Adrenal gland (tissue), 5 donors: ENCODE data around the gene SUPT4H1.

Experiments
- POLR2A ChIP-seq, 2 donors: fragments of 450-650 bp; IDR thresholded peaks; one replicate each; pipeline ENCODE4 v1.6.1; 2017; ENCODE audit warnings: antibody characterized with exemption in 2 of 2, mild to moderate bottlenecking in 2 of 2, moderate library complexity in 1 of 2
- TF ChIP-seq, protein P1 (sequence below), 6 experiments: fragments of 450-650 bp in 4 of 6; fragments of 200-600 bp in 2 of 6; sonication (generic) in 1 of 6; IDR thresholded peaks; 1 replicate in 5 of 6; 2 replicates in 1 of 6; pipeline versions ENCODE4 v1.5.1 to v1.8.0; 2016 to 2021; ENCODE audit warnings: antibody characterized with exemption in 6 of 6, mild to moderate bottlenecking in 2 of 6, moderate library complexity in 1 of 6
- donor health status: DM: no; HTN: no; CAD: no.

DNA sequence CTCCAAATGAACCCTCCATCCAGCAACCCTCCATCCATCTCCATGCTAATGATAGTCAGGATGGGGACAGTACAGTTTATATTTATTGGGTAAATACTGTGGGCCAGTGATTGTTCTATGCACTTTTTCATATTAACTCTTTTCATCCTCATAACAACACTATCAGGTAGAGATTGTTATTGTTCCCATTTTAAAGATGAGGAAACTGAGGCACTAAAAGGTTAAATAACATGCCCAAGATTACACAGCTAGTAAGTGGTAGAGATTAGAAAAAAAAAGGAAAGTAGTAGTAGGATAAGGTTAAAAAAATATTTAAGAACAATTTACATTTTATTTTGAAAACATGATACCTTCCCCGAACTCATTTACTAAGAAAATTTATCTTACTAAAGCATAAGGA is 21.9 kb upstream of the SUPT4H1 start:
- TF ChIP-seq POLR2A (IDR thresholded peaks at IDR 0.05): no peak
- TF ChIP-seq, protein P1, sequence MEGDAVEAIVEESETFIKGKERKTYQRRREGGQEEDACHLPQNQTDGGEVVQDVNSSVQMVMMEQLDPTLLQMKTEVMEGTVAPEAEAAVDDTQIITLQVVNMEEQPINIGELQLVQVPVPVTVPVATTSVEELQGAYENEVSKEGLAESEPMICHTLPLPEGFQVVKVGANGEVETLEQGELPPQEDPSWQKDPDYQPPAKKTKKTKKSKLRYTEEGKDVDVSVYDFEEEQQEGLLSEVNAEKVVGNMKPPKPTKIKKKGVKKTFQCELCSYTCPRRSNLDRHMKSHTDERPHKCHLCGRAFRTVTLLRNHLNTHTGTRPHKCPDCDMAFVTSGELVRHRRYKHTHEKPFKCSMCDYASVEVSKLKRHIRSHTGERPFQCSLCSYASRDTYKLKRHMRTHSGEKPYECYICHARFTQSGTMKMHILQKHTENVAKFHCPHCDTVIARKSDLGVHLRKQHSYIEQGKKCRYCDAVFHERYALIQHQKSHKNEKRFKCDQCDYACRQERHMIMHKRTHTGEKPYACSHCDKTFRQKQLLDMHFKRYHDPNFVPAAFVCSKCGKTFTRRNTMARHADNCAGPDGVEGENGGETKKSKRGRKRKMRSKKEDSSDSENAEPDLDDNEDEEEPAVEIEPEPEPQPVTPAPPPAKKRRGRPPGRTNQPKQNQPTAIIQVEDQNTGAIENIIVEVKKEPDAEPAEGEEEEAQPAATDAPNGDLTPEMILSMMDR (IDR thresholded peaks at IDR 0.05): no peak
